Muscle layer of colon (tissue), 2 donors: ENCODE results near the gene LARP6.

Experiments used
- H3K27ac ChIP-seq: one replicate; pipeline ENCODE4 v1.7.0; 2013; ENCODE audit warnings: low read depth, mild to moderate bottlenecking, low read length, moderate library complexity
- H3K27me3 ChIP-seq, 2 donors: one replicate each; pipeline ENCODE4 v1.7.0; 2013; ENCODE audit warnings: low read length in 2 of 2, mild to moderate bottlenecking in 2 of 2; ENCODE audit not compliant: insufficient read depth in 2 of 2, control insufficient read depth in 1 of 2
- H3K36me3 ChIP-seq: one replicate; pipeline ENCODE4 v1.7.0; 2013; ENCODE audit warnings: mild to moderate bottlenecking, low read length; ENCODE audit not compliant: insufficient read depth
- H3K4me1 ChIP-seq: one replicate; pipeline ENCODE4 v1.7.0; 2013; ENCODE audit warnings: mild to moderate bottlenecking, low read length; ENCODE audit not compliant: insufficient read depth
- H3K4me3 ChIP-seq, 2 donors: one replicate each; pipeline ENCODE4 v1.7.0; 2013; ENCODE audit warnings: low read length in 2 of 2, low read depth in 1 of 2, mild to moderate bottlenecking in 1 of 2, moderate library complexity in 1 of 2
- H3K9ac ChIP-seq: one replicate; pipeline ENCODE4 v1.7.0; 2013; ENCODE audit warnings: low read length
- H3K9me3 ChIP-seq: one replicate; pipeline ENCODE4 v1.7.0; 2013; ENCODE audit warnings: mild to moderate bottlenecking, low read length
- donor health status: abdominal sarcoma.
- donor health status: Adenocarcinoma of cecum.

The LARP6 gene

GRCh38 chr15:70801109-70801508 lies 52.8 kb downstream of the LARP6 start:
- Histone ChIP-seq H3K4me1 (no peaks in the 10 kb centered on the region), H3K27ac (no peak overlapping the region), H3K36me3 (no peaks in the 10 kb centered on the region), H3K9ac (no peak overlapping the region), H3K9me3 (no peaks in the 10 kb centered on the region), H3K4me3 (no peak overlapping the region), H3K27me3 (no peaks in the 10 kb centered on the region)

- H3K4me1 ChIP-seq = no peaks in the 10 kb centered on the region
These were observed 54.1 kb downstream of the LARP6 start for GRCh38 chr15:70799667-70800450.

GRCh38 chr15:70797464-70797863 lies 56.5 kb downstream of the LARP6 start:
- Histone ChIP-seq H3K4me3 (no peak overlapping the region), H3K4me1 (no peaks in the 10 kb centered on the region), H3K9me3 (no peaks in the 10 kb centered on the region), H3K9ac (no peak overlapping the region), H3K27ac (no peak overlapping the region), H3K36me3 (no peaks in the 10 kb centered on the region), H3K27me3 (no peaks in the 10 kb centered on the region)

More at GRCh38 chr15:70799667-70800450, 54.1 kb downstream of the LARP6 start:
- Histone ChIP-seq H3K27ac (no peak overlapping the region), H3K36me3 (no peaks in the 10 kb centered on the region), H3K9me3 (no peaks in the 10 kb centered on the region), H3K27me3 (no peaks in the 10 kb centered on the region), H3K9ac (no peak overlapping the region), H3K4me3 (no peak overlapping the region)

GRCh38 chr15:70796516-70797310 lies 57.2 kb downstream of the LARP6 start:
- Histone ChIP-seq H3K27ac (no peak overlapping the region), H3K9me3 (no peaks in the 10 kb centered on the region), H3K4me3 (no peak overlapping the region), H3K36me3 (no peaks in the 10 kb centered on the region), H3K9ac (no peak overlapping the region), H3K4me1 (no peaks in the 10 kb centered on the region), H3K27me3 (no peaks in the 10 kb centered on the region)

- no peak overlapping the region for H3K4me3 ChIP-seq
- no peaks in the 10 kb centered on the region for H3K9me3 ChIP-seq
- H3K4me1 ChIP-seq = no peaks in the 10 kb centered on the region
- H3K27ac ChIP-seq = no peak overlapping the region
- no peaks in the 10 kb centered on the region for H3K36me3 ChIP-seq
- no peaks in the 10 kb centered on the region for H3K27me3 ChIP-seq
- H3K9ac ChIP-seq = no peak overlapping the region
These were observed 58.7 kb downstream of the LARP6 start for GRCh38 chr15:70795311-70795665.

GRCh38 chr15:70794596-70795310 lies 59.2 kb downstream of the LARP6 start:
- Histone ChIP-seq H3K4me1 (no peaks in the 10 kb centered on the region), H3K9me3 (no peaks in the 10 kb centered on the region), H3K9ac (no peak overlapping the region), H3K27ac (no peak overlapping the region), H3K4me3 (no peak overlapping the region), H3K36me3 (no peaks in the 10 kb centered on the region), H3K27me3 (no peaks in the 10 kb centered on the region)

GRCh38 chr15:70793694-70794093 lies 60.3 kb downstream of the LARP6 start:
- Histone ChIP-seq H3K27ac (no peak overlapping the region), H3K36me3 (no peaks in the 10 kb centered on the region), H3K4me1 (no peaks in the 10 kb centered on the region), H3K9me3 (no peaks in the 10 kb centered on the region), H3K4me3 (no peak overlapping the region), H3K9ac (no peak overlapping the region), H3K27me3 (no peaks in the 10 kb centered on the region)

GRCh38 chr15:70792171-70792573 lies 61.8 kb downstream of the LARP6 start:
- H3K9me3 ChIP-seq = no peaks in the 10 kb centered on the region
- H3K4me1 ChIP-seq = no peaks in the 10 kb centered on the region
- no peaks in the 10 kb centered on the region for H3K27me3 ChIP-seq
- H3K9ac ChIP-seq = no peak overlapping the region
- H3K27ac ChIP-seq = no peak overlapping the region
- H3K36me3 ChIP-seq = no peaks in the 10 kb centered on the region
- no peak overlapping the region for H3K4me3 ChIP-seq

GRCh38 chr15:70791259-70791658 lies 62.7 kb downstream of the LARP6 start:
- H3K4me3 ChIP-seq = no peak overlapping the region
- no peak overlapping the region for H3K27ac ChIP-seq
- no peak overlapping the region for H3K9ac ChIP-seq
- H3K27me3 ChIP-seq = no peaks in the 10 kb centered on the region
- no peaks in the 10 kb centered on the region for H3K36me3 ChIP-seq
- H3K4me1 ChIP-seq = no peaks in the 10 kb centered on the region
- no peaks in the 10 kb centered on the region for H3K9me3 ChIP-seq

- no peak overlapping the region for H3K9ac ChIP-seq
- no peak overlapping the region for H3K27ac ChIP-seq
- no peak overlapping the region for H3K4me3 ChIP-seq
- no peaks in the 10 kb centered on the region for H3K4me1 ChIP-seq
- no peaks in the 10 kb centered on the region for H3K36me3 ChIP-seq
- H3K9me3 ChIP-seq = no peaks in the 10 kb centered on the region
- H3K27me3 ChIP-seq = no peaks in the 10 kb centered on the region
These were observed 64.7 kb downstream of the LARP6 start for GRCh38 chr15:70789213-70789612.
